Measurements from ENCODE around the gene TMPRSS11E.
"Not testable (repeated sequence)": the region's sequence is repeated elsewhere in the genome, so short reads cannot be mapped to it uniquely, and the experiment has no call there.

The TMPRSS11E gene, protein sequence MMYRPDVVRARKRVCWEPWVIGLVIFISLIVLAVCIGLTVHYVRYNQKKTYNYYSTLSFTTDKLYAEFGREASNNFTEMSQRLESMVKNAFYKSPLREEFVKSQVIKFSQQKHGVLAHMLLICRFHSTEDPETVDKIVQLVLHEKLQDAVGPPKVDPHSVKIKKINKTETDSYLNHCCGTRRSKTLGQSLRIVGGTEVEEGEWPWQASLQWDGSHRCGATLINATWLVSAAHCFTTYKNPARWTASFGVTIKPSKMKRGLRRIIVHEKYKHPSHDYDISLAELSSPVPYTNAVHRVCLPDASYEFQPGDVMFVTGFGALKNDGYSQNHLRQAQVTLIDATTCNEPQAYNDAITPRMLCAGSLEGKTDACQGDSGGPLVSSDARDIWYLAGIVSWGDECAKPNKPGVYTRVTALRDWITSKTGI

DNA sequence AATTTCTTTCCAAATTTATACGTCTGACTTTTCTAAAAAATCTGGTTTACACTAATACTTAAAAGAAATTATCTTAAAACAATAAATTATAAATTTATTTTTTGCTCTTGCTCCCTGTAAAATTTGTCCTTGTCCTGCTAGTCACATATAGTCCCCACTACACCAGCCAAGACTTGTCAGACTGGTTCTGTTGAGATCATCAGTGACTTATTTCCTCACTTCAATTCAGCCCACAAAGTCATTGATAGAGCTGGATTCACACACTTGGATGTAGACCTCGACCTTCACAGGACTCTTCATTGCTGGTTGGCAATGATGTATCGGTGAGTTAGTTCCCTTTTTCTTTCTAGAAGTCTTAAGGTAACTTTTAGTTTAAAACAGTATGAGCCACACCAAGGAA, at the start of gene TMPRSS11E:
Gene TMPRSS11E, plus strand, starts transcription at position 263 of the 400 bp plus-strand sequence. Its CDS starts 50 bp downstream, at position 313.
- Mint-ChIP-seq H3K9me3 (no peaks in the 10 kb centered on the region), H3K27ac (no peak within 1 kb of the TSS), H3K4me1 (ENCODE audit: low read depth) (peaks cover 39% of the 10 kb centered on the region), H3K27me3 (no peaks in the 10 kb centered on the region), H3K4me3 (no peak within 1 kb of the TSS), H3K36me3 (ENCODE audit: low read depth) (no peaks in the 10 kb centered on the region)

DNA sequence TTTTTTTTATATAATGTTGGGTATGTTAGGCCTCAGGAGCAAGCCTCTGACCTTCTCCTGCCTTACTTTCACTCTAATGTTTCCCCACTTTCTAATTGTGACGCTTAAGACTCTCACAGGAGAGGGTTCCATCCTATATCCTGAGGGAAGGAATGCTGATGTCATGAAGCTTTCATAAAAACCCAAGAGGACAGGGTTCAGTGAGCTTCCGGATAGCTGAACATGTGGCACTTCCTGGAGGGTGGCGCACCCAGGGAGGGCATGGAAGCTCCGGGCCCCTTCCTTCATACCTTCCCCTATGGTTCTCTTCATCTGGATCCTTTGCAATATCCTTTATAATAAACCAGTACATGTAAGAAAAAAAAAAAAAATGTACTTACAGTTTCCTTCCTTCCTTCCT, 48.0 kb upstream of the TMPRSS11E start:
- no peaks in the 10 kb centered on the region for H3K36me3 Mint-ChIP-seq (ENCODE audit: low read depth)

GRCh38 chr4:68401231-68401630, 46.0 kb upstream of the TMPRSS11E start:
- Mint-ChIP-seq H3K9me3 (no peaks in the 10 kb centered on the region), H3K36me3 (ENCODE audit: low read depth) (no peaks in the 10 kb centered on the region), H3K27me3 (no peaks in the 10 kb centered on the region), H3K4me1 (ENCODE audit: low read depth) (no peaks in the 10 kb centered on the region), H3K27ac (no peak overlapping the region), H3K4me3 (no peak overlapping the region)

More for the DNA sequence above, 48.0 kb upstream of the TMPRSS11E start:
- no peaks in the 10 kb centered on the region for H3K4me1 Mint-ChIP-seq (ENCODE audit: low read depth)
- H3K9me3 Mint-ChIP-seq: no peaks in the 10 kb centered on the region
- H3K4me3 Mint-ChIP-seq: no peak overlapping the region
- H3K27me3 Mint-ChIP-seq: peaks cover 3% of the 10 kb centered on the region
- H3K27ac Mint-ChIP-seq: no peak overlapping the region

DNA sequence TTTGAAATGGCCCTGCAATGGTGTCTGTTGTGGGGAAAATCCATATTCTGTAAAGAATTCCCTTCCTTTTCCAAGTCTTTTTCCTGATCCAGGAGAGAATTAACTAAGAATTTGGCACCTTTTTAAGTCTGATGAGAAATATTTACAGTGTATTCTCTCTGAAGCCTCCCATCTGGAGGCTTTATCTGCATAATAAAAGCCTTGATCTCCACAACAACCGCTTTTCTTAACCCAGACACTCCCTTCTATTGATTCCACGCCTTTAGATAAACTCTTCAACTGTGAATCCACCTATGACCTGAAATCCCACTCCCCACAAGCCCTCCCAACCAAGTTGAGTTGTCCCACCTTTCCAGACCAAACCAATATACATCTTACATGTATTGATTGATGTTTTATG, 43.1 kb upstream of the TMPRSS11E start:
- no peak overlapping the region for H3K27ac Mint-ChIP-seq
- no peak overlapping the region for H3K4me3 Mint-ChIP-seq
- no peaks in the 10 kb centered on the region for H3K27me3 Mint-ChIP-seq
- no peaks in the 10 kb centered on the region for H3K4me1 Mint-ChIP-seq (ENCODE audit: low read depth)
- no peaks in the 10 kb centered on the region for H3K36me3 Mint-ChIP-seq (ENCODE audit: low read depth)
- H3K9me3 Mint-ChIP-seq: no peaks in the 10 kb centered on the region

- H3K27me3 Mint-ChIP-seq; H3K9me3 Mint-ChIP-seq; H3K4me1 Mint-ChIP-seq (ENCODE audit: low read depth); H3K4me3 Mint-ChIP-seq; H3K27ac Mint-ChIP-seq; H3K36me3 Mint-ChIP-seq (ENCODE audit: low read depth): not testable (repeated sequence)
Observed at GRCh38 chr4:68405718-68406478, 41.4 kb upstream of the TMPRSS11E start.

- no peaks in the 10 kb centered on the region for H3K9me3 Mint-ChIP-seq
- no peaks in the 10 kb centered on the region for H3K36me3 Mint-ChIP-seq (ENCODE audit: low read depth)
- no peak overlapping the region for H3K4me3 Mint-ChIP-seq
- no peak overlapping the region for H3K27ac Mint-ChIP-seq
- H3K27me3 Mint-ChIP-seq: no peaks in the 10 kb centered on the region
- H3K4me1 Mint-ChIP-seq (ENCODE audit: low read depth): no peaks in the 10 kb centered on the region
Observed at GRCh38 chr4:68406479-68406859, 40.8 kb upstream of the TMPRSS11E start.

- not testable (repeated sequence) for H3K4me3 Mint-ChIP-seq, H3K27me3 Mint-ChIP-seq, H3K9me3 Mint-ChIP-seq
Observed at GRCh38 chr4:68407015-68407867, 40.0 kb upstream of the TMPRSS11E start.

DNA sequence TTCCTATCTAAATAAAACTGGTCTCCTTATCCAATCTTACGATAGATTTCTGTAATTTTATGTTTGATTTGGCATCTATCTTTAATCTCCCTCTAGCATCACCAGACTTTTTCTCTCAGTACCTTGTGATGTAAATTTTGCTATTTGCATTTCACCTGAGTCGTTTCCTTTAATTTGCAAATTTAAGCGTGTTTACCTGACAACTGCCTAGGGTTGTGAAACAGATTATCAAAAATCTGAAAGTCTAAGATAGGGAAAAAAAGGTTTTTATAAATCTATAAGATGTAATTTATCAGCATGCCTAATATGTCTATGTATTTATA, 39.4 kb upstream of the TMPRSS11E start:
- Mint-ChIP-seq H3K4me3 (no peak overlapping the region), H3K27ac (no peak overlapping the region), H3K36me3 (ENCODE audit: low read depth) (no peaks in the 10 kb centered on the region), H3K9me3 (no peaks in the 10 kb centered on the region), H3K27me3 (no peaks in the 10 kb centered on the region), H3K4me1 (ENCODE audit: low read depth) (no peaks in the 10 kb centered on the region)

More at GRCh38 chr4:68407015-68407867, 40.0 kb upstream of the TMPRSS11E start:
- H3K4me1 Mint-ChIP-seq (ENCODE audit: low read depth); H3K27ac Mint-ChIP-seq; H3K36me3 Mint-ChIP-seq (ENCODE audit: low read depth): not testable (repeated sequence)

GRCh38 chr4:68410149-68410548, 37.1 kb upstream of the TMPRSS11E start:
- Mint-ChIP-seq H3K4me1 (ENCODE audit: low read depth) (no peaks in the 10 kb centered on the region), H3K4me3 (no peak overlapping the region), H3K36me3 (ENCODE audit: low read depth) (no peaks in the 10 kb centered on the region), H3K27me3 (no peaks in the 10 kb centered on the region), H3K27ac (no peak overlapping the region), H3K9me3 (no peaks in the 10 kb centered on the region)

DNA sequence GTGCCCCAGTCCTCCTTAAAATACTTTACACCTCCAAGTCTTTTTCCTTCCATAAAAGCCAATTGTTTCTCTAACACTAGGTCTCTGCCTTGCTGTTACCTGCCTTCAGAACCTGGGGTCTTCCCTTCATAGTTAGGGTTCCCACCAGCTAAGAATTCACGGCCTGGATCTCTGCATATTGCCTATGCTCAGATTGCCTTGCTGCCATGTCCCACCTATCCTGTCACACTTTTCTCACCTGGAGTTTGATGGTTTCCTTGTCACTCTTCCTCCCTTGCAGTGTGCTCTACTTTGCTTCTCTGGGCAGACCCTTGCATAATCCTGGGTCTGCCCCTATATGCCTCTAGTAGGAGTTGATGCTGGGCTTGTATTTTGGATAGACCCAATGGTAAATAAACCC, 36.6 kb upstream of the TMPRSS11E start:
- no peak overlapping the region for H3K27ac Mint-ChIP-seq
- H3K27me3 Mint-ChIP-seq: no peaks in the 10 kb centered on the region
- no peaks in the 10 kb centered on the region for H3K36me3 Mint-ChIP-seq (ENCODE audit: low read depth)
- H3K9me3 Mint-ChIP-seq: no peaks in the 10 kb centered on the region
- no peak overlapping the region for H3K4me3 Mint-ChIP-seq
- H3K4me1 Mint-ChIP-seq (ENCODE audit: low read depth): no peaks in the 10 kb centered on the region

GRCh38 chr4:68412031-68412430, 35.2 kb upstream of the TMPRSS11E start:
- not testable (repeated sequence) for H3K9me3 Mint-ChIP-seq; H3K36me3 Mint-ChIP-seq (ENCODE audit: low read depth); H3K4me3 Mint-ChIP-seq; H3K27me3 Mint-ChIP-seq; H3K4me1 Mint-ChIP-seq (ENCODE audit: low read depth); H3K27ac Mint-ChIP-seq

- no peaks in the 10 kb centered on the region for H3K27me3 Mint-ChIP-seq
- H3K36me3 Mint-ChIP-seq (ENCODE audit: low read depth): no peaks in the 10 kb centered on the region
- no peaks in the 10 kb centered on the region for H3K4me1 Mint-ChIP-seq (ENCODE audit: low read depth)
- peaks cover 4% of the 10 kb centered on the region for H3K9me3 Mint-ChIP-seq
- H3K27ac Mint-ChIP-seq: no peak overlapping the region
- H3K4me3 Mint-ChIP-seq: no peak overlapping the region
Observed at GRCh38 chr4:68416591-68416990, 30.7 kb upstream of the TMPRSS11E start.

DNA sequence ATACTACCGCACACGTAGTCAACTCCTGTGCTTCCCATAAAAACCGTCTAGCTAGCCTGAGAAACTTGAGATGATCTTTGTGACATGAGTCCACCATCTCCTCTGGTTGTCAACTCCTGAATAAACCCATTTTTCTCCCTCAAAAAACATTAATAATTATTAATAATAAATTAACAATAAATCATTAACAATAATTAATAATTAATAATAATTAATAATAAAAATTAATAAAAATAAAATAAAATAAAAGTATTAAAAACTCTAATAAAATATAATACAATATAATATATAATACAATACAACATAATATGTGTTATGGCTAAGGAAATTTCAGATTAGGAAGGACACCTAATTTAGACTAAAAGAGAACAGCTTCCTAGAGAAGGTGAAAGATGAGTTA, 20.7 kb upstream of the TMPRSS11E start:
- Mint-ChIP-seq H3K9me3 (peaks cover 7% of the 10 kb centered on the region), H3K36me3 (ENCODE audit: low read depth) (no peaks in the 10 kb centered on the region), H3K4me3 (no peak overlapping the region), H3K4me1 (ENCODE audit: low read depth) (no peaks in the 10 kb centered on the region), H3K27ac (no peak overlapping the region), H3K27me3 (no peaks in the 10 kb centered on the region)

- no peak overlapping the region for H3K27ac Mint-ChIP-seq
- no peaks in the 10 kb centered on the region for H3K9me3 Mint-ChIP-seq
- H3K36me3 Mint-ChIP-seq (ENCODE audit: low read depth): peaks cover 3% of the 10 kb centered on the region
- H3K27me3 Mint-ChIP-seq: no peaks in the 10 kb centered on the region
- H3K4me1 Mint-ChIP-seq (ENCODE audit: low read depth): peaks cover 14% of the 10 kb centered on the region
- H3K4me3 Mint-ChIP-seq: no peak overlapping the region
Observed at GRCh38 chr4:68430337-68430736, 16.9 kb upstream of the TMPRSS11E start.

DNA sequence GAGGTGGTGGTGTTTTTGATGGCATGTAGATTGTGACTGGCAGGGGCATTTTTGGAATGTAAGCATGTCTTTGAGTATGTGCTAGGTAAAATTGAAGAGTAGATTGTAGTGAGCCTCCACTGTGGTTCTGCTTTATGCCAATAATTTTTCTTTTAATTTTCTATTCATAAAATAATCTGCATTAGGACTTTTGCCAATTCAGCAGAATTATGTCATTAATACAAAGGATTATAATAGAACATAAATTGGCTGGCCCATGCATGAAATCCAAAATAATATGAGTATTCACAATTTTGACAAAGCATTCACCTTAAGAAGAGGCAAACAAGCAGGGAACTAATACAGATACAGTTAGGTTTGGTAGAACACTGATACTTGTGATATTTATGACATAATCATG, 14.9 kb upstream of the TMPRSS11E start:
- Mint-ChIP-seq H3K27me3 (no peaks in the 10 kb centered on the region), H3K27ac (no peak overlapping the region), H3K4me1 (ENCODE audit: low read depth) (peaks cover 32% of the 10 kb centered on the region), H3K36me3 (ENCODE audit: low read depth) (peaks cover 3% of the 10 kb centered on the region), H3K9me3 (no peaks in the 10 kb centered on the region), H3K4me3 (no peak overlapping the region)

All from stimulated activated naive CD8-positive, alpha-beta T cell treated with anti-CD3 and anti-CD28 coated beads, Interleukin-15, Interleukin-2, amounts not matched to agents 100 ng/mL and 50 ng/mL, for 24 hours (primary cell).